Stimulated activated CD8-positive, alpha-beta memory T cell treated with anti-CD3 and anti-CD28 coated beads, Interleukin-15, amount 100 ng/mL, for 1 hour (primary cell): ENCODE data around the gene COL25A1.
"Not testable (repeated sequence)": the region's sequence is repeated elsewhere in the genome, so short reads cannot be mapped to it uniquely, and the experiment has no call there.

ENCODE experiments used
- DNase-seq: peaks from one replicate; pipeline ENCODE4 v3.0.0-alpha.2; 2020; ENCODE audit warnings: low read depth

COL25A1 gene

DNA sequence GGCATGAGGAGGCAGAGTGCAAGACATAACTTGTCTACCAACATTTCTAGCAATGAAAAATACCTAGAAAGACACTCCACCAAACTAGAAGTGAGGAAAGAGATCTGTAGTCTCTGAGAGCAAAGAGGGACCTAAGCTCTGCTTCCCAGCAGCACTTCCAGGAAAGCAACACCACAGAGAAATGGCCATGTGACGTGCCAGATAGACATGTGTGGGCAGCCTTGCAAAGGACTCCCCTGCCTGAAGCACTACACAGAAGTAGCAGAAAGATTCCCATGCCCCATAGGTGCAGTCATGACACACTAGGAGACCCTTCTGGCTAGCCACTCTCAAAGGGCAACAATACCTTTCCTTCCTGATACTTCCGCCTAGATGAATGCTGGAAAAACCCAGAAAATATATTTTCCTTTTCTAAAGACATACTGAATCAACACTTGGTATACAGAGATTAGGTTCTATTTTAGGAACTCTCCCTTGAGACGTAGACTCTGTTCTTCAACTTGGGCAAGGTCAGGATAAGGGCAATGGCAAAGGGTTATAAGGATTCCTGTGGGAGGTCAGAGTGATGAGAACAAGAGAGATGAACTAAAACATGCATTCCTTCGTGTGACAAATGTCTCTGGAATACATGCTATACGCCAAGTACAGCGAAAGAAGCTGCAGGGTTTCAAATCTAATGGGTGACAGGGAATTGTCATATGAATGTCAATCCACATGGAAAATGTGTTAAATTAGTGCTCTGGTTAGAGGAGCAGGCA is 352.1 kb downstream of the COL25A1 start:
- DNase-seq: no peak

DNA sequence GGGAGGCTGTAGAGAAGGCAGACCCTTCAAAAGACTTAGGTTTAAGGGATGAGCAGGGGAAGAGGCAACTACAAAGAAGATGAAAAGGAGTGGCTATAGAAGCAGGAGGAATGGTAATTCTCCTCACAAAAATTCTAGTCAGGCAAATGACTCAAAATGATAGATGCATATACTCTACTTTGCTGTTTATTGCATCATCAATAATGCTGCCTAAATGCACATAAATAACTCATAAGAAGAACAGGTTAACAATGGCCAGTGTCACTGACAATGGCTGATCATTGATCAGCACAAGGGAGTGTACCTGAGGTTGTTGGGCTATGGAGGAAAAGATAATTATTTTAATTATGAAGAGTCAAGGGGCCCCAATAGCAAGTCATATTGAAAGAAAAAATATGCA is 354.9 kb downstream of the COL25A1 start:
- no peak for DNase-seq

DNA sequence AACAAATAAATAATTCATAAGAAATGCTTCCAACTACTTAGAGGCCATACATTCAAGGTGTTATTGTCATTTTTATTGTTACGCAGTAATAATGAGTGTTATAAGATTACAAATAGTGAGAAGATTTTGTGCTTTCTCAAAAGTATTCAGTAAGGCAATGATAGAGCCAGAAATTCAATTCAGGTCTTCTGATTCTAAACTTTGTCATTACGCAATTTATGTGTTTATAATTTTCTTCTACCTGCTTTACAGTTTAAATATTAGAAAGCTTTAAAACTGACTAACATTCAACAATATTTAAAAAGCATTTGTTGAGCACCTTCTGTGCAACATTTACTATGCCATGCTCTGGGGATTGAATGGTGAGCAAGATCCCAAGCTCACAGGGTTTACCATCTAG is 356.2 kb downstream of the COL25A1 start:
- DNase-seq: no peak

DNA sequence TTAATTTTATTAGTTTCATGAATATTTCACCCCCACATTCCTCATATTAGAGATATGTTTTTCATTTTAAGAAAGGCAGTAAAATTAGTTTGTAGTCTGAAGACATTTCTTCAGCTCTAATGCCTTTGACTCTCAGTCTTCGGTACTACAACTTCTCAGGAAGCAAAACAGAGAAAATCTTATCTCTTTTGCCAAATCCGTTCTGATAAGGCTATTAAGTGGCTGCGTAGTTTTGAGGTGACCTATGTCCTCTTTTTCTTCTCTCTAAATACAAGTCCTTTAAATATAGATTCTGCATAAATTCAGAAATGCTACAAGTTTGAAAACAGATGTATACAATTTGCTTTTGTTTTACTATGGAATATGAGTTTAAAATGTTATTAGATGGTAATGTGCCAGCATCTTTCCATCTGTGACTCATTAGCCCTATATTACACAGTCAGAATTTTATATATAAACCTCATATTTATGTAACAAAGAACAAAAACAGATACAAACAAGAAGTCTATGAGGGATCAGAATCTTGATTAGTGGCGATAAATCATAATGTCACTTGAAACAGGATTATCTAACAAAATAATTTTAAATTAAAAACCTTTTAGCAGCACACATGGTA is 358.4 kb downstream of the COL25A1 start:
- no peak for DNase-seq

DNA sequence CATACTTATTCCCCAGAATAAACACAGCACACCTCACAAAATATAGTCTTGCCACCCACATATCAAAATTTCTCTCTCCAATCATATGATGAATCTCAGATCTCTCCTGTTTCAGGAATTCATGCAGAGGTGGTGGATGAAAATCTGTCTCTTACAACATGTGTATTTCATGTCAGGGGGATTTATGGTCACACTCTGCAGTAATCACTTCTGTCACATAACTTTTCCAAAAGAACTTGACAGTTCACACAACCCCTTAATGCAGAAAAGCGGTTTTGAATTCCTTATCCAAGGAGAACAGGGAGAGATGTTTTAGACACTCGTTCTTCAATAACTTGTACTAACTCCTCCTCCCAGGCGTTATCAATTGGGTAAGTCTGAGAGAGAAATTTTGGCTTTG is 359.1 kb downstream of the COL25A1 start:
- no peak for DNase-seq

DNA sequence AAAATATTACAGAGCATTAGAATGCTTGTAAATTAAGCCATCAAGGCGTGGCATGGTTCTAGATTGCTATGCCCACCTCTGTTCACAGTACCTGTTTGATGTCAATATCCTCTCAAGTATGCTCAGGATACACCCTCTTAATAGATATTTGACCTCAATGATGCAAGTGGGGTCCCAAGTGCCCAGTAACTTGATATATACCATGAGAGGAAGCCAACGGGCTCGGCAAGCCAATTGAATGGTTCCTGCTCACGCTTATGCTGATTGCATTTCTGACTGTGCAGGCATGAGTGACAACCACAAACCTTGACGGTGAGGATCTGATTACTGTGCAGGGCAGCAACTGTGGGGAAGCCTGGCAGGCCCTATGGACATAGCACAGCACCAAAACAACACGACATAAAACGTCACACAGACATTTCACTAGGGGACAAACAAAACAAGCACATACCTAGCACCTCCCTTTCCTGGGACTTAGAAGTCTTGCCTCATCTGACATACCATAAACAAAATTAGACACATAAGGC is 360.5 kb downstream of the COL25A1 start:
- no peak for DNase-seq

DNA sequence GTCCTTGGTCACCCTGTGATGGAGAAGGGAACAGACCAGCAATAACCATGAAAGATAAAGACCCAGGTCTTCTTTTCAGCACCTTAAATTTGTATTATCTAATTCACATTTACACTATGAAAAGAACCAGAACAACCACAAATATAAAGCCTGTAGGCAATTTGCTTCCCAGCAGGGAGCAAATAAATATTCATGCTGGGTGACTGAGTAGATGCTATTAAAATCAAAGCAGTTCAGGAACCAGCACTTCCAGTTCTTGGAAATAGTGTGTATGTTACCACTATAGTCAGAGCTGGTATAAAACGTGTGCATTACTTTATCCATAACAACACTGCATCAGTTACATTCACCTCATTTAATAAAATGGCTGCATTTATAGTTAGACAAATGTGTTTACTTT is 361.8 kb downstream of the COL25A1 start:
- no peak for DNase-seq

DNA sequence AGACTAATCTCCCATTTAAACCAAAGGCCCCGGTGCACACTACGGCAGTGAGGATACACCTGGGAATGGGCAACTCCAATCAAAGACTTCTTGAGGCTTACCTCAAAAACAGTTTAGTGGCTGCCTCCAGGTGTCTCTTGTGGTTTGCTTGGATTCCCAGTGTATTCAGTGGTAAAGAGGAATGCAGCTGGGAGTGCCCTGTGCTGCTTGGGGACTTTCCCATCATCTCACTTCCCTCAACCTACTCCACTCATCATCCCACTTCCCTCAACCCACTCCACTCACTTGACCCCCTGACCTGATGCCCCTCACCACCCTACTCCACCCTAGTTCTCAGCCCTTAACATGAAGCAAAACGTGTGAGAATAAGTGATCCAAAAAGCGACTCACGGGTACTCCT is 362.3 kb downstream of the COL25A1 start:
- no peak for DNase-seq

DNA sequence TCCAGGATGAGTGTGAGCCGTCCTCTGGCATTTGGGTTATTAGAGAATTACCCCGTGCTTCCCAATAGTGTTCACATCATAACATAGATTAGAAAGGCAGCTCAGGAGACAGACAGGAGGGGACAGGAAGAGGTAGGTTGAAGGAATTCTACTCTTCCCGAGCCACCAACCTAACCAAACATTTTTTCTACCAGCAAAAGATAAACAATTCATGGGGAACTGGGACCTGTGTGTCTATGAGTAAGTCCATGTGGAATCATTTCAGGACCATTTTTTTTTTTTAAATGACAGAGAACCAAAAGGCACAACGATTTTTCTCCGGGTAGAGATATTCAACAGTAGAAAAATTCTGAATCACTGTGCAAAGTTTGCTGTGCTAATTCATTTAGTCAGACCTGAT is 365.4 kb downstream of the COL25A1 start:
- DNase-seq: no peak

DNA sequence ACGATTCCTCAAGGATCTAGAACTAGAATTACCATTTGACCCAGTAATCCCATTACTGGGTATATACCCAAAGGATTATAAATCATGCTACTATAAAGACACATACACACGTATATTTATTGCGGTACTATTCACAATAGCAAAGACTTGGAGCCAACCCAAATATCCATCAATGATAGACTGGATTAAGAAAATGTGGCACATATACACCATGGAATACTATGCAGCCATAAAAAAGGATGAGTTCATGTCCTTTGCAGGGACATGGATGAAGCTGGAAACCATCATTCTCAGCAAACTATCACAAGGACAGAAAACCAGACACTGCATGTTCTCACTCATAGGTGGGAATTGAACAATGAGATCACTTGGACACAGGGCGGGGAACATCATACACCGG is 368.5 kb downstream of the COL25A1 start:
- not testable (repeated sequence) for DNase-seq

DNA sequence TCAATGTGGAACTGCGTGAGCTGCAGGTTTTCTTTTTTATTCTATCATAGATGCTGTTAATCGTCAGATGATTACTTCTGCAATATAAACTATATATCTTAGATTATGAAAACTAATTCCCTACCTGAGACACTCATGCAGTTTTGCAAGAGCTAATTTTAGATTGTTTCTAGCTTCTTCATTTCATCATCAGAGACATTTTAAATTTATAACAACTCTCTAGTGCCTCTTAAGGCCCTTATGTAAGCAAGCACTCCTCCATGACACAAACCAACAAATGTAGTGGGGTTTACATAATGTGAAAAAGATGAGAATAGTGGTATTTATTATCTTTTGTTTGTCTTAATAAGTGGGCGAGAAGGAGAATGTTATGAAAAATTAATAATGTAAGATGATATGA is 369.4 kb downstream of the COL25A1 start:
- DNase-seq: no peak

DNA sequence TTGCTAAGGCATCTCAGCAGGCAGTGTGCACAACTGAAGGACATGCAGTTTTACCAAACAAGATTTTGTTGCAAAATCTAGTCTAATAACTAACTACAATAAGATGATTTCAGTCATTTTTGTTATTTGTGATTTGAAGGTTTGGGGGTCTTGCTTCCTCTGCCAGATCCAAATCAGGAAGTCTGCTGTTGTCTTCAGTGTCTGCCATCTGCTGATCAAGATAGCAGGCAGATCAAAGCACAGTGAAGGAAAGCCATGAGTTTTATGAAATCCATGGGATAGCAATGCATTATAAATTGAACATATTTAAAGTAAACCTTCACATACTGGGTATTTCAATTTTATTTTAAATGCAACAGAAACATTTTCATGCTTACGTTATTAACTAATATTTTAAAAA is 370.5 kb downstream of the COL25A1 start:
- no peak for DNase-seq

DNA sequence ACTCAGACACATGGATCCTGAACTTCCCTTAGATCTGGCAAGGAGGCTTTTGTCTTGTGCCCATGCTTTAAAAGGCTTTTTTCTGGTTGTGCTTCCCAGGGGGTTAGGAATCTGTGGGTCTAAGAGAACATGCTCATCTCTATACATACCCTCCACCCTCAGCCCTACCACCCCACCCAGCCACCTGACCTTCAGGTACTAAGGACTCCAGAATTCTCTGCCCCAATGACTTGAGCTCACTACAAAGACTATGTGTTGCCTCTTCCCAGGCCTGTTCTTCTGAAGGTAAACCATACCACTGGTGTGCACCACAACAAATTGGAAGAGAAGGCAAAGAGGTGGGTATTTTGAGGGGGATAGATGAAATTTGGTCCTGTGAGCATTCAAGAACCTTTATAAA is 372.3 kb downstream of the COL25A1 start:
- DNase-seq: no peak

DNA sequence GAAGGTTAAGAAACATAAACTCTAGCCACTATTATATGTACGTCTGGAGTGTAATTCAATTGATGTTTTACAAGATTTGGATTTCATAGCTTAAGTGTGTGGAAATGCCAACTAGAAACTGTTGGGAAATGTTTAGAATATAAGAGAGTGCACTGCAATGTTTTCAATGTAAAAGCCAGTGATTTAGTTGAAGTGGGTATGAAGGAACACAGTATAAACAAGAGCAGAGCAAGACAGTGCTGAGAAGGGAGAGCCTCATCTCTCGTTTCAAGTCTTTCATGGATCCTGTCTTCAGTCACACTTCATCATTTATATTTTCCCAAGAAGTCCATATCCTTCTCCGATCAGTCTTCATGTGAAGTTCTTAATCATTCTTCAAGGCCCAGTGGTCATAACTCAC is 375.7 kb downstream of the COL25A1 start:
- DNase-seq: no peak

DNA sequence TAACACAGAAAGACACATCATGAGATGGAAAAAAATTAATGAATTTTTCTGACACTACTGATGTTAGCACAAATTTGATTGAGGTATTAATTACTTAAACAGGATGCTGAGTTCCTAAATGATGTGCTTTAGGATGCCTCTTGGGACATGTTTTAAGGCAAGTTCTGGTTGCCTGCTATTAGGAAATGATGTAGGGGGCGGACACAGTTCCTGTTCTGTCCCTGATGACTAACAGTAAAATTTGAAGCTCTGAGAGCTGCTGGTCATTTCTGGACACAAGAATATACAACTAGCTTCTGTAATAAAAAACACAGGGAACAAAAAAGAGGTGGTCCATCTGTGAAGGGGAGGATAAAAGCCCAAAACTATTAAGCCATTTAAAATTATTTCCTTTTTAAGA is 376.4 kb downstream of the COL25A1 start:
- no peak for DNase-seq

DNA sequence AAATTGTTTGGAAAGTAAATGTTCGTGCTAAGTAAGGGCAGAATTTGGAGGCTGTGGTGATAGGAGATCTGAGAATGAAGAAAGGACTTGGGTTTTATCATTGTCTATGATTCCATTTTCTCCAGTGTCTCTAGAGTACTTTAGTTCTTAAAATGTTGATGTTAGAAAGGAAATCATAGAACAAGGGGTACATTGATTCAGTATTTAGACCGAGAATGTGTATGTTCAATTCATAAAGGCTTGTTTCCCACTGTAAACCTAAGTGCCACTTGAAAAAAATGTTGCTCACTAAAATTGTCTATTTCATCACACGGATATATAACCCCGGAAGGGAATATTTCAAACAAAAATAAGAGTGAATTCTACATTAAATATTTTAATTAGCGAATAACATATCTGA is 380.3 kb downstream of the COL25A1 start:
- no peak for DNase-seq

DNA sequence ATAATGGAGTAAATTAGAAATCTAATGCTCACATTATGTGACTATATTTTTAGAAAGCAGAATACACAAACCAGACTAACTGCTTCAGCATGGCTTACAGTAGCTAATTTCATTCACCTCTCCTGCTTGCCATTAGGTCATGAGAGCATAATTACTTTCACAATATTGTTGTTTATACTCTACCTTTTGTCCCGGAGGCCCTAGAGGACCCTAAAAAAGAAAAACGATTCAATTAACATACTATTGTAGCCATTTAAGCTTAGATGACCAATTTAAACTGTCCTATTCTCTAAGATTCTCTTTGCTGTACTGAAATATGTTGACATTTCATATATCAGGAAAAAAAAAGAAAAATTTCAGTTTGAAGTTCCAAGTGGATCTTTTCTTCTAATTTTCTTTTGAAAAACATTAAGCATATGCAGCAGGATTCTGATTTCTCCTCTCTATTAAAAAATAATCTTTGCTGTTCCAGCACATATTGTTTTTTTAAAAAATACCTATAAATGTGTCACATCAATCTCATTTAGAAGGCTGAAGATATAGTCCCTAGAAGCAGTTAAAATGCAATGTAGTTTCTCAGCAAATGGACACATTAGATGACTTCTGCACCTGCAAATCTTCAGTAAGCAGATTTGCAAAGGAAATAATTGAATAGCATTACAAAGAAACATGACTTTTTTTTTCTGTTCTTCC is 381.9 kb downstream of the COL25A1 start:
- no peak for DNase-seq

DNA sequence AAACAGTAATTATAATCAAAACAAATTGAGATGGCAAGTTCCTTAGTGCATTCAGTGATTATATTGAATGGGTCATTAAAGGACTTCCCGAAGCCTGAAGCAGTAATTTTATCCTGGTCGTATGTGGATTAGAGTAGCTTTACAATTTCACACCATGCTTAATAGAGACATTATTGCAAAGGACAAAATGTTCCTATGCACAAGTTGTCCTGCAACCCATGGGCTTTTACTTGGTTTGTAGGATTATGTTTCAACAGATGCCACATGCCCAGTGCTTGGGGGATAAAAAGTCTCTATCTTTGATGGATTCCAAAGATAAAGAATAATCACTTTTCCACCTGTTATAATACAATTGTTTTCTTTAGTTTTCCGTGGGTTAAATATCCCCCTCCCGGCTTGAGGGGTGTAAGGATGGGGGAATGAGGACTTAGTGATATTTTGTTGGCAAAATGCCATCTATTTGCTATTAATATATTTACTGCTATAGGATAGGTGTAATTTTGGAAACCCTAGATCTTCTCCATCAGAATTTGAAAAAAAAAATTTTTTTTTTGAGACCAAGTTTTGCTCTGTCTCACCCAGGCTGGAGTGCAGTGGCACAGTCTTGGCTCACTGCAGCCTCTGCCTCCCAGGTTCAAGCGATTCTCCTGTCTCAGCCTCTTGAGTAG is 383.1 kb downstream of the COL25A1 start:
- DNase-seq: no peak

DNA sequence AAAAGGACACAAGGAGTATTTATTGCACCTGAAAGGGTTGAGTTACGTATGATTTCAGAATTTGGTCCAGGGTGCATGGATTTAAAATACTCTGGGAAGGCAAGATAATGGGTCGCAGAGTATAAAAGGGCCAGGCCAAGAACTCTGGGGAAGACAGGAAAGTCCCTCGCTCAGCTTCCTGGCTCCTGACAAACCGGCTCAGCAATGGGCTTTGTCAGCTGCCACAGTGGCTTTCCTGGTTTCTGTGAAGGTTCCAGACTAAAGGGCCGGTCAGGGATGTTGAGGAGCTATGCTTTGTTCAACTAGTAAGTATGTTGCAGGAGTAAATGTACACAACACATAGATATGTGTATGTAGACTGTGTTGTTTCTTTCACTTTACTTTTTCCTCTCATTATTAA is 385.2 kb downstream of the COL25A1 start:
- no peak for DNase-seq

DNA sequence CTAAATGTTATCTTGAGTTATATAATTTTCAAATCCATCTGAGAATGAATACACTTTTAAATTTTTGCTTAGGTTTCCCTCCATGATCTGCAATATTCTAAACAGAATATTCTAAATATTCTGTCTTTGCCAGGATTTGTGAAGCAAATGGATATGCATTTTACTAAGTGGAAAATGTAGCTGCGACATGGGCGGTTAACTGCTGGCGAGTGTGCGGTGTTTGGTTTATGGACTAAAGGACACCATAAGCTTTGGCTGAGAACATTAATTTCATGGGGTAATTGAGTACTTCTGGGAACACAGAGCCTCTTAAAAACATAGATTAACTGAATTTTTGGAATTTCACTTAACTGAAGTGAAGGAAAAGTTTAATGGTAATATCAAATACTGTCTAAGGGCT is 385.8 kb downstream of the COL25A1 start:
- DNase-seq: no peak

DNA sequence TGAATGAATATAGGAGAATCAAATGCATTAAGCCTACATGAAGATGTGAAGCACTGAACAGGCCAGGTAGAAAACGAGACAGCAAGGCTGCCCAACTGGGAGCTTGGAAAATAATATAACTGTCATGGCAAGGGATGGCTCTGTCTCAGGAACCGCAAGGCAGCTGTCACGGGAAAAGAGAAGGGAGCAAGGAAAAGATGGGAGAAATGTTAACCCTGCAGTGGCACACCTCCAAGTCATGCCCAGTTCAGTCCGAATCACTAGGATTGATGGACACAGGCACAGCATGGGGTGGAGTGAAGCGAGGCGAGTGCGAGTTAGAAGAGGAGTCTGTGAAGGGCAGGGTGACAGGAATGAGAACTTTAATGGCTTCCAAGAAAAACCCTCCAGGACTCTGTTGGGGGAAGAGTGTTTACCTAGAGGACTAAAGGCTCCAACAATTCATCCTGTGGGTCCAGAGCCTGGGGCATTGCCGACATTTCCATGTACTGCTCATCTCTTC is 395.5 kb downstream of the COL25A1 start:
- no peak for DNase-seq

DNA sequence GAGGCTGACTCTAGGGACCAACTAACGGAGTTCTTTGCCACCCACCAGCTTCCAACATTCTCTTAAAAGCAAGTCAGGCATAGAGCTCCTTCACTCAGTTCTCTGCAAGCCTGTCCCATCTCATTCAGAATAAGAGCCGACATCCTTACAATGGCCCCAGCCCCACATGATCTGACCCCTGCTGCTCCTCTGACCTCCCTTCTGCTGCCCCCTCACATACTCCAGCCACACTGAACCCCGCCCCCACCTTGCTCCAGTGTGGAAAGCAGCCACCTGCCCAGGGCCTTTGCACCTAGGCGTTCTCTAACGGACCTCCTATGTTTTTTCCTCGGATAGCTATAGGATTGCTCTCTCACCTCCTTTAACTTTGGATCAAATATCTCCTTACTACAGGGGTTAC is 396.5 kb downstream of the COL25A1 start:
- no peak for DNase-seq
